Measurements from ENCODE around the gene NELFB. TPM values are rescaled to one million over a fixed set of nuclear protein-coding genes. Genes with fewer than 3 reads are reported as not detected.

NELFB gene
- total and polyA plus RNA-seq, 2 of the 4 experiments (the other 2 are of a cell fraction), result 36.9 to 66.0 TPM

DNA sequence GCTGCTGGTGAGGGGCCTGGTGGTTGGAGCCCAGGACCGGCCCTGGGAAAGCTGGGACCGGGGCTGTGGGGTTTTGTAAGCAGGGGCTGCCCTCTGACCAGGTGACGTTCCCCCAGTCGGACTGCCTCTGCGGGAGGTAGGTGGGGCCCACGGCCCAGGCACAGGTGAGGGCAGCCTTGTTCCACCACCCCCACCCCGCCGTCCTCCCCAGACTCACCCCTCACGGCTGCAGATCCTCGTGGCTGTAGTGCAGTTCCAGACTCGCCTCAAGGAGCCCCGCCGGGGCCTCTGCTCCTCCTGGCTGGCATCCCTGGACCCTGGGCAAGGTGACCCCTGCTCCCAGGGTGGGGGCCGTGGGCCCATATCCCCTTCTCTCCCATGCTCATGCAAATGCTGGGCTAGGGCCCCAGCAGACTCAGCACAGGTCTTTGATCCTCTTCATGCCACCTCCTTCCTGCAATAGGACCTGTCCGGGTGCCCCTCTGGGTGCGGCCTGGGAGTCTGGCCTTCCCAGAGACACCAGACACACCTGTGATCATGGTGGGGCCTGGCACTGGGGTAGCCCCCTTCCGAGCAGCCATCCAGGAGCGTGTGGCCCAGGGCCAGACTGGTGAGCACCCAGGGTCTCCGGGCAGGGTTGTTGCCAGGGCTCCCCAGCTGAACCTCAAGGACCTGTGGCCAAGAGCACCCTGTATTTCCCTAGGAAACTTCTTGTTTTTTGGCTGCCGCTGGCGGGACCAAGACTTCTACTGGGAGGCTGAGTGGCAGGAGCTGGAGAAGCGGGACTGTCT, 39.7 kb upstream of the NELFB start:
- H3K4me2 ChIP-seq (ENCODE audit: low read depth, low read length), result no peak overlapping the region
- H3K4ac ChIP-seq (ENCODE audit: low read depth, low read length), result no peak overlapping the region
- H2BK20ac ChIP-seq (ENCODE audit: low read depth, low read length), result no peak overlapping the region
- H3K79me1 ChIP-seq (ENCODE audit: low read depth in 1 of 2, low read length in 2 of 2), result peaks cover 0 to 6% of the 10 kb centered on the region in 2 experiments; a peak in 1 of 4 replicates
- ChIA-PET POLR2A (ENCODE audit: unreplicated experiment) (no interaction called here), CTCF (no interaction called here)
- H3K23ac ChIP-seq (ENCODE audit: low read depth, low read length), result no peak overlapping the region
- H4K8ac ChIP-seq (ENCODE audit: low read depth in 2 of 2, low read length in 2 of 2), result no peak overlapping the region
- H2AFZ ChIP-seq (replicated peaks; ENCODE audit: low read length, poor library complexity), result no peak overlapping the region
- H2AK5ac ChIP-seq (ENCODE audit: low read depth, low read length), result no peak overlapping the region
- no peaks in the 10 kb centered on the region for H4K20me1 ChIP-seq (ENCODE audit: insufficient read depth, low read length)
- in situ Hi-C loops (cut with MboI; ENCODE audit: low sequenced_read_pairs) (no loop called here), dilution Hi-C loops (cut with HindIII; ENCODE audit: low sequenced_read_pairs, unreplicated experiment) (no loop called here), intact Hi-C loops (cut with micrococcal nuclease) (no loop called here)
- H2BK5ac ChIP-seq (ENCODE audit: low read depth, low read length, poor library complexity, severe bottlenecking), result no peak overlapping the region
- TF ChIP-seq RFX5 (IDR thresholded peaks at IDR 0.05; ENCODE audit: low read depth, low read length) (no peak), MXI1 (IDR thresholded peaks at IDR 0.05; ENCODE audit: borderline replicate concordance, low read depth, low read length) (no peak)
- ATAC-seq (ENCODE audit: low read depth) (no peak), DNase-seq (no peak)
- no peak overlapping the region for H4K91ac ChIP-seq (ENCODE audit: insufficient read depth, low read depth, low read length)
- peaks cover 6% of the 10 kb centered on the region for H3K4me1 ChIP-seq (ENCODE audit: control insufficient read depth, insufficient read depth, low read length)
- H3K4me3 ChIP-seq (ENCODE audit: insufficient read depth, low read depth, low read length), result no peak overlapping the region
- BruUV-seq (replicated peaks), result no TSS peak
- H2AK9ac ChIP-seq (replicated peaks; ENCODE audit: low read depth, low read length, poor library complexity), result peak overlapping the region; percentile 76
- H3K27me3 ChIP-seq (ENCODE audit: control insufficient read depth, insufficient read depth, low read length), result no peaks in the 10 kb centered on the region
- peaks cover 18% of the 10 kb centered on the region for H3K36me3 ChIP-seq (ENCODE audit: control insufficient read depth, insufficient read depth, low read length)
- no peak overlapping the region for H3K18ac ChIP-seq (ENCODE audit: low read depth, low read length)
- no peaks in the 10 kb centered on the region for H3K9me3 ChIP-seq (ENCODE audit: control insufficient read depth, insufficient read depth, low read length)
- no peak overlapping the region for H3K9ac ChIP-seq (ENCODE audit: low read depth, low read length)
- H2BK15ac ChIP-seq (ENCODE audit: low read depth, low read length), result no peak overlapping the region
- H3K14ac ChIP-seq (replicated peaks; ENCODE audit: low read depth, low read length), result no peak overlapping the region
- no peak overlapping the region for H3K56ac ChIP-seq (ENCODE audit: extremely low read depth, insufficient read depth, low read length)
- H3K9me1 ChIP-seq (ENCODE audit: insufficient read depth, low read length), result peaks cover 3% of the 10 kb centered on the region; the same call in 1 of the 2 replicates
- no peak overlapping the region for H2BK120ac ChIP-seq (ENCODE audit: low read depth, low read length)
- 87% methylated on average over 3 of the region's 22 CpGs; no CpG with 5 or more reads in 1 of the 2 experiments for WGBS, 2 experiments (ENCODE audit: extremely low coverage in 2 of 2, insufficient read length in 1 of 2)
- no peak overlapping the region for H3K27ac ChIP-seq (ENCODE audit: insufficient read depth, low read length)
- H4K5ac ChIP-seq (ENCODE audit: low read depth, low read length), result no peak overlapping the region

Data from IMR-90 (cell line).